Measurements from ENCODE around the gene MYADM.
"Not testable (repeated sequence)": the region's sequence is repeated elsewhere in the genome, so short reads cannot be mapped to it uniquely, and the experiment has no call there.

The MYADM gene

GRCh38 chr19:53868892-53869804 lies 1.5 kb downstream of the MYADM start:
- H3K4me3 ChIP-seq (ENCODE audit: low read depth, low read length) = peak overlapping the region; percentile 71
- TF ChIP-seq, protein P1, sequence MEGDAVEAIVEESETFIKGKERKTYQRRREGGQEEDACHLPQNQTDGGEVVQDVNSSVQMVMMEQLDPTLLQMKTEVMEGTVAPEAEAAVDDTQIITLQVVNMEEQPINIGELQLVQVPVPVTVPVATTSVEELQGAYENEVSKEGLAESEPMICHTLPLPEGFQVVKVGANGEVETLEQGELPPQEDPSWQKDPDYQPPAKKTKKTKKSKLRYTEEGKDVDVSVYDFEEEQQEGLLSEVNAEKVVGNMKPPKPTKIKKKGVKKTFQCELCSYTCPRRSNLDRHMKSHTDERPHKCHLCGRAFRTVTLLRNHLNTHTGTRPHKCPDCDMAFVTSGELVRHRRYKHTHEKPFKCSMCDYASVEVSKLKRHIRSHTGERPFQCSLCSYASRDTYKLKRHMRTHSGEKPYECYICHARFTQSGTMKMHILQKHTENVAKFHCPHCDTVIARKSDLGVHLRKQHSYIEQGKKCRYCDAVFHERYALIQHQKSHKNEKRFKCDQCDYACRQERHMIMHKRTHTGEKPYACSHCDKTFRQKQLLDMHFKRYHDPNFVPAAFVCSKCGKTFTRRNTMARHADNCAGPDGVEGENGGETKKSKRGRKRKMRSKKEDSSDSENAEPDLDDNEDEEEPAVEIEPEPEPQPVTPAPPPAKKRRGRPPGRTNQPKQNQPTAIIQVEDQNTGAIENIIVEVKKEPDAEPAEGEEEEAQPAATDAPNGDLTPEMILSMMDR (IDR thresholded peaks at IDR 0.05; ENCODE audit: low read depth, low read length, missing control alignments) = peak; percentile 15
- DNase-seq (ENCODE audit: low read depth) = peak; percentile 62
- in situ Hi-C loops (cut with HindIII; ENCODE audit: low sequenced_read_pairs) = no loop called here

- DNase-seq (ENCODE audit: low read depth); in situ Hi-C loops (cut with HindIII; ENCODE audit: low sequenced_read_pairs): not testable (repeated sequence)
- peak overlapping the region; percentile 71 for H3K4me3 ChIP-seq (ENCODE audit: low read depth, low read length)
Measured at GRCh38 chr19:53869805-53870484, 2.3 kb downstream of the MYADM start.

DNA sequence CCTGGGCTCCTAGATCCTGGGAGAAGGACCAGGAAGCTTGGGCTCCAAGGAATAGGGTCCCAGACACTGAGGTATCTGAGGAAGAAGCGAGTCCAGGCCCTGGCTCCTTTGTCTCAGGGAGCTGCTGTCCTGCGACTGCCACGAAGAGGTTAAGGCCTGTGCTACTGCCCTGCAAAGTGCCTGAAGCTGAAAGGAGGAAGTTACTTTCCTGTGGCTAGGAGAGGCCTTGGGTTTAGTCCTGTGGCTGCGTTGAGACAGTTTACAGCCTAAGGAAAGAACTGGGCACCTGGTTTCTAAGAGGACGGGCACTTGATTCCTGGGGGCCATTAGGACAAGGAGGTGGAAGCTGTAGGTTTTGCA lies 2.8 kb downstream of the MYADM start:
- in situ Hi-C loops (cut with HindIII; ENCODE audit: low sequenced_read_pairs) = no loop called here
- TF ChIP-seq, protein P1 (IDR thresholded peaks at IDR 0.05; ENCODE audit: low read depth, low read length, missing control alignments) = no peak
- no peak for DNase-seq (ENCODE audit: low read depth)
- H3K4me3 ChIP-seq (ENCODE audit: low read depth, low read length) = peak overlapping the region; percentile 71

GRCh38 chr19:53871454-53871853 lies 3.8 kb downstream of the MYADM start:
- no peak for DNase-seq (ENCODE audit: low read depth)
- in situ Hi-C loops (cut with HindIII; ENCODE audit: low sequenced_read_pairs) = no loop called here
- no peak overlapping the region for H3K4me3 ChIP-seq (ENCODE audit: low read depth, low read length)
- TF ChIP-seq, protein P1 (IDR thresholded peaks at IDR 0.05; ENCODE audit: low read depth, low read length, missing control alignments) = no peak

GRCh38 chr19:53872762-53873161 lies 5.1 kb downstream of the MYADM start:
- in situ Hi-C loops (cut with HindIII; ENCODE audit: low sequenced_read_pairs) = no loop called here
- no peak overlapping the region for H3K4me3 ChIP-seq (ENCODE audit: low read depth, low read length)
- TF ChIP-seq, protein P1 (IDR thresholded peaks at IDR 0.05; ENCODE audit: low read depth, low read length, missing control alignments) = no peak
- no peak for DNase-seq (ENCODE audit: low read depth)

DNA sequence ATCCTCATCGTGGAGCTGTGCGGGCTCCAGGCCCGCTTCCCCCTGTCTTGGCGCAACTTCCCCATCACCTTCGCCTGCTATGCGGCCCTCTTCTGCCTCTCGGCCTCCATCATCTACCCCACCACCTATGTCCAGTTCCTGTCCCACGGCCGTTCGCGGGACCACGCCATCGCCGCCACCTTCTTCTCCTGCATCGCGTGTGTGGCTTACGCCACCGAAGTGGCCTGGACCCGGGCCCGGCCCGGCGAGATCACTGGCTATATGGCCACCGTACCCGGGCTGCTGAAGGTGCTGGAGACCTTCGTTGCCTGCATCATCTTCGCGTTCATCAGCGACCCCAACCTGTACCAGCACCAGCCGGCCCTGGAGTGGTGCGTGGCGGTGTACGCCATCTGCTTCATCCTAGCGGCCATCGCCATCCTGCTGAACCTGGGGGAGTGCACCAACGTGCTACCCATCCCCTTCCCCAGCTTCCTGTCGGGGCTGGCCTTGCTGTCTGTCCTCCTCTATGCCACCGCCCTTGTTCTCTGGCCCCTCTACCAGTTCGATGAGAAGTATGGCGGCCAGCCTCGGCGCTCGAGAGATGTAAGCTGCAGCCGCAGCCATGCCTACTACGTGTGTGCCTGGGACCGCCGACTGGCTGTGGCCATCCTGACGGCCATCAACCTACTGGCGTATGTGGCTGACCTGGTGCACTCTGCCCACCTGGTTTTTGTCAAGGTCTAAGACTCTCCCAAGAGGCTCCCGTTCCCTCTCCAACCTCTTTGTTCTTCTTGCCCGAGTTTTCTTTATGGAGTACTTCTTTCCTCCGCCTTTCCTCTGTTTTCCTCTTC lies 6.3 kb downstream of the MYADM start:
- H3K4me3 ChIP-seq (ENCODE audit: low read depth, low read length) = no peak overlapping the region
- DNase-seq (ENCODE audit: low read depth) = no peak
- in situ Hi-C loops (cut with HindIII; ENCODE audit: low sequenced_read_pairs) = no loop called here
- TF ChIP-seq, protein P1 (IDR thresholded peaks at IDR 0.05; ENCODE audit: low read depth, low read length, missing control alignments) = no peak
